Stomach (tissue), 4 donors: ENCODE results near the gene UNC45B.

Experiments
- CTCF ChIP-seq, 7 experiments: fragments of 450-650 bp in 4 of 7; fragments of 200-600 bp in 3 of 7; sonication (generic) in 3 of 7; IDR thresholded peaks; one replicate each; pipeline ENCODE4 v1.5.1; 2016 to 2019; ENCODE audit warnings: antibody characterized with exemption in 7 of 7, control low read depth in 2 of 7, mild to moderate bottlenecking in 1 of 7
- EP300 ChIP-seq: sonication (generic); formaldehyde crosslinking; IDR thresholded peaks from one replicate; pipeline ENCODE4 v1.6.1; 2017; ENCODE audit warnings: antibody characterized with exemption
- POLR2A ChIP-seq, 4 donors: fragments of 450-650 bp; IDR thresholded peaks; one replicate each; pipeline ENCODE4 v1.6.1; 2016; ENCODE audit warnings: antibody characterized with exemption in 4 of 4, control low read depth in 2 of 4, mild to moderate bottlenecking in 1 of 4, moderate library complexity in 1 of 4
- POLR2AphosphoS5 ChIP-seq, 3 donors: sonication (generic); formaldehyde crosslinking; IDR thresholded peaks; one replicate each; pipeline ENCODE4 v1.6.1; 2016; ENCODE audit warnings: antibody characterized with exemption in 3 of 3

- TF ChIP-seq CTCF (IDR thresholded peaks at IDR 0.05) (no peak), POLR2A (IDR thresholded peaks at IDR 0.05) (no peak), POLR2AphosphoS5 (IDR thresholded peaks at IDR 0.05) (no peak), EP300 (no peak)
Measured at GRCh38 chr17:35175638-35176415, 28.2 kb downstream of the UNC45B start.
